Measurements from ENCODE around the gene CDH15.
A peak's percentile ranks its signal among the peaks of the same experiment; 100 is the strongest.
"Not testable (repeated sequence)": the region's sequence is repeated elsewhere in the genome, so short reads cannot be mapped to it uniquely, and the experiment has no call there.

CDH15 gene

DNA sequence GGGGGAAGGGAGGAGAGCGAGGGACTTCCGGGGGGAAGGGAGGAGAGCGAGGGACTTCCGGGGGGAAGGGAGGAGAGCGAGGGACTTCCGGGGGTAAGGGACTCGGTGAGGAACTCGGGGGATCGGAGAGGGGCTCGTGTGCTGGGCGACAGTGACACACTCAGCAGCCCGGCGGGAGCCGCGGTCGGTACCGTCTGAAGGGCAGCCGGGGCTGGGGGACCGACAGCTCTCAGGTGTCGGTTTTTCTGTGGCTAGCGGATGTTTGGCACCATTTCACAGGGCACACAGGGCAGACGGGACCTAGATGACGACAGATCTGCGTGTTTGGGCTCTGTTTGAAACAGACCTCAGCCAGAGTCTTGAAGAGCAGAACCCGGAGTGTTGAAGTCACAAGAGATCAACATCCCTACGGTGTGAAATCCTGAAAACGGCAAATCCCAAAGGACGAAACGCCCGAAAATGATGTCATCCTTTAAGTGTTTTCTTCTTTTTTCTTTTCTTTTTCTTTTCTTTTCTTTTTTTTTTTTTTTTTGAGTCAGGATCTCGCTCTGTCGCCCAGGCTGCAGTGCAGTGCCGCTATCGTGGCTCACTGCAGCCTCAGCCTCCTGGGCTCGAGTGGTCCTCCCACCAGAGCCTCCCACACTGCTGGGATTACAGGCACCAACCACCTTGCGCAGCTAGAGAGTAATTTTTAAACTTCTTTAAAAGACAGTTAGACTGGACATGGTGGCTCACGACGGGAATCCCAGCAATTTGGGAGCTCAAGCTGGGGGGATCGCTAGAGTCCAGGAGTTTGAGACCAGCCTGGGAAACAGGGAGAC lies 69.8 kb downstream of the CDH15 start:
- DNase-seq: peak; percentile 77

GRCh38 chr16:89242795-89243200 lies 71.2 kb downstream of the CDH15 start:
- DNase-seq: no peak

DNA sequence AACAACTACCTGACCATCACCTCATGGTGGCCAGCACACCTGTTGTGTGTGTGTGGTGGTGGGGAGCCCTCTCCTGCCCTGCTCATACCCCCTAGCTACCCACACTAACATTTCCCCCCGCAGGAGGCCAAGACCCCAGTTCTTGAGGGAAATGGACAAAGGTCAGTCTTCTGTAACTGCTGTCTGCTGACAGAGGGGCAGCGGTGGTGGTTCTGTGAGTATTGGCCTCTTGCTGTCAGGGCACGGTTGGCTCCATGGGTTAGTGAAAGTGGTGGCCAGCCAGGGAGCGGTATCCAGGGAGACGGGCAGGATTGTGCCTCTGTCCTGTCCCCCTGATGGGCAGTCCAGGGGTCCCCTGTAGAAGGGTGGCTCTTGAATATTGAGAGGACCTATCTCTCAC lies 72.1 kb downstream of the CDH15 start:
- DNase-seq: no peak

DNA sequence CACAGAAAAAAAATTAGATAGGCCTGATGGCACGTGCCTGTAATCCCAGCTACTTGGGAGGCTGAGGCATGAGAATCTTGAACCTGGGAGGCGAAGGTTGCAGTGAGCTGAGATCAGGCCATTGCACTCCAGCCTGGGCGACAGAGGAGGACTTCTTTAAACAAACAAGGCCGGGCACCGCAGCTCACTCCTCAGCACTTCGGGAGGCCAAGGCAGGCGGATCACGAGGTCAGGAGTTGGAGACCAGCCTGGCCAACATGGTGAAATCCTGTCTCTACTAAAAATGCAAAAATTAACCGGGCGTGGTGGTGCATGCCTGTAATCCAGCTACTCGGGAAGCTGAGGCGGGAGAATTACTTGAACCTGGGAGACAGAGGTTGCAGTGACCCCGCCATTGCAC lies 72.7 kb downstream of the CDH15 start:
- DNase-seq: not testable (repeated sequence)

DNA sequence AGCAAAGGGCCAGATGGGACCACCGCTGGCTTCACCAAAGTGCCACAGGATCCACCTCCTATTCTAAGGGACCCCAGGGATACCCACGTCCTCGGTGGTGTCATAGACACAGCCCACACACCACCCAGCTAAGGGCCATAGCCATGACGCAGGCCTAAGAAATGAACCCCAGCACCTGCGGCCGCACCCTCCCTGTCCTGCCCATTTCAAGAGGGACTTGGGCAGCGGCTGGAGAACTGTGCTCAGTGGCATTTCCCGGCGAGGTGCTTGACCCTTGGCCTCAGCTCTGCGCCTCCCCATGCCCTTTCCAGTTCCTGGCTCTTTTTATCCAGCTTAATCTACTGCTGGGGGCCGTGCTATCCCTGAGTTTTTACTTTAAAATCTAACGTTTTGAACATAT lies 73.2 kb downstream of the CDH15 start:
- DNase-seq: no peak
